Erythroblast (primary cell): Measurements from ENCODE around the gene MYLK3.

Experiments
- GATA1 ChIP-seq: IDR thresholded peaks from 2 replicates; pipeline ENCODE4 v1.6.1; 2011; ENCODE audit warnings: low read depth, mild to moderate bottlenecking, control low read depth, low read length, moderate library complexity
- POLR2A ChIP-seq: IDR thresholded peaks from 2 replicates; pipeline ENCODE4 v1.6.1; 2011; ENCODE audit warnings: mild to moderate bottlenecking, low read length

DNA sequence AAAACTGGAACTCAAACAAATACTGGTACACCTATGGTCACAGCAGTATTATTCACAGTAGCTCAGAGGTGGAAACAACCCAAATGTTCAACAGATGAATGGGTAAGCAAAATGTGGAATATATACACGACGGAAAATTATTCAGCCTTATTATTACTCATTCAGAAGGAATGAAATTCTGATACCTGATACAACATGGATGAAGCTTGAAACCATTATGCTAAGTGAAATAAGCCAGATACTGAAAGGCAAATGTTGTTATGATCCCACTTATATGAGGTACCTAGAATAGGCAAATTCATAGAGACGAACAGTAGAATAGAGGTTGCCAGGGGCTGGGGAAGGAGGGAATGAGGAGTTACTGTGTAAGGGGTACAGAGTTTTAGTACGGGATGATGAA, 27.1 kb upstream of the MYLK3 start:
- TF ChIP-seq POLR2A (no peak), GATA1 (no peak)
